NCI-H748 treated with DMSO at 0.1 percent for 48 hours (cell line): ENCODE measurements around the gene DNAH10.
A peak's percentile ranks its signal among the peaks of the same experiment; 100 is the strongest.
"Not testable (repeated sequence)": the region's sequence is repeated elsewhere in the genome, so short reads cannot be mapped to it uniquely, and the experiment has no call there.

Experiments used
- DNase-seq: peaks from one replicate; lab custom pipeline; 2025; lab: John Stamatoyannopoulos, UW

The DNAH10 gene

GRCh38 chr12:123907726-123908476 lies 145.8 kb downstream of the DNAH10 start:
- no peak for DNase-seq

GRCh38 chr12:123908884-123909725 lies 147.0 kb downstream of the DNAH10 start:
- no peak for DNase-seq

- DNase-seq, result no peak
Observed at GRCh38 chr12:123910057-123910456, 148.0 kb downstream of the DNAH10 start.

- no peak for DNase-seq
Observed at GRCh38 chr12:123910761-123911193, 148.7 kb downstream of the DNAH10 start.

- not testable (repeated sequence) for DNase-seq
Observed at GRCh38 chr12:123911672-123912409, 149.7 kb downstream of the DNAH10 start.

GRCh38 chr12:123912415-123913380 lies 150.6 kb downstream of the DNAH10 start:
- DNase-seq, result peak; percentile 19

- DNase-seq, result no peak
Observed at GRCh38 chr12:123914726-123915333, 152.7 kb downstream of the DNAH10 start.

- no peak for DNase-seq
Observed at GRCh38 chr12:123916729-123917128, 154.6 kb downstream of the DNAH10 start.

GRCh38 chr12:123917337-123917850 lies 155.3 kb downstream of the DNAH10 start:
- no peak for DNase-seq

- no peak for DNase-seq
Observed at GRCh38 chr12:123919980-123920360, 157.9 kb downstream of the DNAH10 start.

GRCh38 chr12:123923038-123923437 lies 160.9 kb downstream of the DNAH10 start:
- no peak for DNase-seq

GRCh38 chr12:123923927-123924326 lies 161.8 kb downstream of the DNAH10 start:
- no peak for DNase-seq

GRCh38 chr12:123924539-123924938 lies 162.4 kb downstream of the DNAH10 start:
- no peak for DNase-seq

GRCh38 chr12:123928274-123928865 lies 166.3 kb downstream of the DNAH10 start:
- DNase-seq, result no peak

- DNase-seq, result no peak
Observed at GRCh38 chr12:123928897-123929296, 166.8 kb downstream of the DNAH10 start.

GRCh38 chr12:123929946-123930583 lies 168.0 kb downstream of the DNAH10 start:
- no peak for DNase-seq

GRCh38 chr12:123931686-123932321 lies 169.7 kb downstream of the DNAH10 start:
- no peak for DNase-seq

GRCh38 chr12:123933214-123933613 lies 171.1 kb downstream of the DNAH10 start:
- no peak for DNase-seq

- no peak for DNase-seq
Observed at GRCh38 chr12:123934016-123934620, 172.0 kb downstream of the DNAH10 start.
